Glutamatergic neuron (in vitro differentiated cells): ENCODE results near the gene PSMB2. TPM values are rescaled to one million over a fixed set of nuclear protein-coding genes. Genes with fewer than 3 reads are reported as not detected.
"Not testable (repeated sequence)": the region's sequence is repeated elsewhere in the genome, so short reads cannot be mapped to it uniquely, and the experiment has no call there.

Experiments
- DNase-seq: peaks from one replicate; pipeline ENCODE4 v3.0.0; 2022
- H3K27ac Mint-ChIP-seq: one replicate; pipeline ENCODE4 v1.8.0; 2020; ENCODE audit warnings: mild to moderate bottlenecking, mixed read lengths, inconsistent platforms; ENCODE audit not compliant: unreplicated experiment
- H3K27me3 Mint-ChIP-seq: one replicate; pipeline ENCODE4 v1.8.0; 2020; ENCODE audit warnings: mild to moderate bottlenecking, moderate library complexity, mixed read lengths, inconsistent platforms; ENCODE audit not compliant: unreplicated experiment
- H3K36me3 Mint-ChIP-seq: one replicate; pipeline ENCODE4 v1.8.0; 2020; ENCODE audit warnings: mild to moderate bottlenecking, mixed read lengths, inconsistent platforms; ENCODE audit not compliant: unreplicated experiment
- H3K4me1 Mint-ChIP-seq: one replicate; pipeline ENCODE4 v1.8.0; 2020; ENCODE audit warnings: mild to moderate bottlenecking, low read depth, mixed read lengths, inconsistent platforms; ENCODE audit not compliant: unreplicated experiment
- H3K4me3 Mint-ChIP-seq: one replicate; pipeline ENCODE4 v1.8.0; 2020; ENCODE audit warnings: mild to moderate bottlenecking, mixed read lengths, inconsistent platforms; ENCODE audit not compliant: unreplicated experiment
- H3K9me3 Mint-ChIP-seq: one replicate; pipeline ENCODE4 v1.8.0; 2020; ENCODE audit warnings: mild to moderate bottlenecking, moderate library complexity, mixed read lengths, inconsistent platforms; ENCODE audit not compliant: unreplicated experiment
- long read RNA-seq: library from polyadenylated mRNA; unstranded; transcript quantifications from one replicate; pipeline ENCODE4 v2.0.0, GENCODE V29; 2020; ENCODE audit not compliant: unreplicated experiment
- total RNA-seq: library from RNA; stranded (reverse); fragmentation: NEBNext Ultra II Directional; extraction: Animal tissue kit (Norgen Biotek cat#: 25700); gene quantifications from one replicate; pipeline ENCODE4 v1.2.1, GENCODE V29; 2021; ENCODE audit not compliant: unreplicated experiment
- TF ChIP-seq, protein P1 (sequence below): fragments of 200-600 bp; sonication (generic); IDR thresholded peaks from one replicate; pipeline ENCODE4 v1.5.0; 2021; ENCODE audit not compliant: partially characterized antibody, unreplicated experiment

The PSMB2 gene
- 85.8 TPM for total RNA-seq
- long read RNA-seq, transcript PSMB2-201 (6 exons, 2,701 nt) = major isoform, 108 of 115 reads
- long read RNA-seq, partial matches to known transcripts = 1 of 115 reads
- long read RNA-seq, other reads (novel, unspliced or antisense) = 6 of 115 reads

- Mint-ChIP-seq H3K27ac (peak within 1 kb of the TSS; percentile 100), H3K36me3 (peaks cover 4% of the 10 kb centered on the region), H3K4me1 (peaks cover 14% of the 10 kb centered on the region), H3K27me3 (peaks cover 8% of the 10 kb centered on the region), H3K9me3 (peaks cover 9% of the 10 kb centered on the region), H3K4me3 (peak within 1 kb of the TSS; percentile 100)
- TF ChIP-seq, protein P1, sequence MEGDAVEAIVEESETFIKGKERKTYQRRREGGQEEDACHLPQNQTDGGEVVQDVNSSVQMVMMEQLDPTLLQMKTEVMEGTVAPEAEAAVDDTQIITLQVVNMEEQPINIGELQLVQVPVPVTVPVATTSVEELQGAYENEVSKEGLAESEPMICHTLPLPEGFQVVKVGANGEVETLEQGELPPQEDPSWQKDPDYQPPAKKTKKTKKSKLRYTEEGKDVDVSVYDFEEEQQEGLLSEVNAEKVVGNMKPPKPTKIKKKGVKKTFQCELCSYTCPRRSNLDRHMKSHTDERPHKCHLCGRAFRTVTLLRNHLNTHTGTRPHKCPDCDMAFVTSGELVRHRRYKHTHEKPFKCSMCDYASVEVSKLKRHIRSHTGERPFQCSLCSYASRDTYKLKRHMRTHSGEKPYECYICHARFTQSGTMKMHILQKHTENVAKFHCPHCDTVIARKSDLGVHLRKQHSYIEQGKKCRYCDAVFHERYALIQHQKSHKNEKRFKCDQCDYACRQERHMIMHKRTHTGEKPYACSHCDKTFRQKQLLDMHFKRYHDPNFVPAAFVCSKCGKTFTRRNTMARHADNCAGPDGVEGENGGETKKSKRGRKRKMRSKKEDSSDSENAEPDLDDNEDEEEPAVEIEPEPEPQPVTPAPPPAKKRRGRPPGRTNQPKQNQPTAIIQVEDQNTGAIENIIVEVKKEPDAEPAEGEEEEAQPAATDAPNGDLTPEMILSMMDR = no peak
- peak; percentile 98 for DNase-seq
Observed at GRCh38 chr1:35641233-35641866, at the start of gene PSMB2. Gene PSMB2 (minus strand): TSS chr1:35641526. CDS start chr1:35641432, 94 bp downstream.

- peaks cover 4% of the 10 kb centered on the region for H3K9me3 Mint-ChIP-seq
- TF ChIP-seq, protein P1 = no peak
- H3K4me1 Mint-ChIP-seq = no peaks in the 10 kb centered on the region
- no peaks in the 10 kb centered on the region for H3K36me3 Mint-ChIP-seq
- no peaks in the 10 kb centered on the region for H3K27me3 Mint-ChIP-seq
- no peak for DNase-seq
- H3K4me3 Mint-ChIP-seq = no peak overlapping the region
- H3K27ac Mint-ChIP-seq = no peak overlapping the region
Observed at GRCh38 chr1:35691080-35691479, 49.8 kb upstream of the PSMB2 start.

GRCh38 chr1:35690103-35690502 lies 48.8 kb upstream of the PSMB2 start:
- not testable (repeated sequence) for H3K27ac Mint-ChIP-seq, H3K9me3 Mint-ChIP-seq, H3K36me3 Mint-ChIP-seq, DNase-seq, H3K4me1 Mint-ChIP-seq, H3K4me3 Mint-ChIP-seq, H3K27me3 Mint-ChIP-seq

GRCh38 chr1:35688161-35688560 lies 46.8 kb upstream of the PSMB2 start:
- TF ChIP-seq, protein P1 = no peak
- no peaks in the 10 kb centered on the region for H3K4me1 Mint-ChIP-seq
- no peaks in the 10 kb centered on the region for H3K36me3 Mint-ChIP-seq
- DNase-seq = no peak
- no peak overlapping the region for H3K4me3 Mint-ChIP-seq
- no peaks in the 10 kb centered on the region for H3K27me3 Mint-ChIP-seq
- peaks cover 3% of the 10 kb centered on the region for H3K9me3 Mint-ChIP-seq
- no peak overlapping the region for H3K27ac Mint-ChIP-seq

DNA sequence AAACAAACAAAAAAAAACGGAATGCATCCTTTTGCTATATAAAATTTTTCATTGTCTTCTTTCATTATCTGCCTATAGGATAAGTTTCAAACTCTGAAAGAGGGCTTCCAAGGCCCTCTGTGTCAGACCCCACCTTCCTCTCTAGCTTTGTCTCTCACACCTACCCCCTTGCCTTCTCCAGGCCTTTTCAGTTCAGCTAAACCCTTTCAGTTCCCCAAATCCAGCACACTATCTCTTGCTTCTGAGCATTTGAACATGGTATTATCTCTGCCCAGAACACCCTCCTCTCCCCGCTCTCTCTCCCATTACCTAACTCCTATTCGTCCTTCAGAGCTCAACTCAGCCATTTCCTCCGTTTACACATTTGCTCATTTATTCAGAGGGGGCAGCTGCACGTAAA lies 41.7 kb upstream of the PSMB2 start:
- no peaks in the 10 kb centered on the region for H3K4me1 Mint-ChIP-seq
- peaks cover 2% of the 10 kb centered on the region for H3K9me3 Mint-ChIP-seq
- H3K36me3 Mint-ChIP-seq = no peaks in the 10 kb centered on the region
- TF ChIP-seq, protein P1 = no peak
- H3K4me3 Mint-ChIP-seq = no peak overlapping the region
- H3K27me3 Mint-ChIP-seq = peaks cover 4% of the 10 kb centered on the region
- DNase-seq = no peak
- H3K27ac Mint-ChIP-seq = no peak overlapping the region
